Measurements from ENCODE around the gene FRMD4A. TPM values are rescaled to one million over a fixed set of nuclear protein-coding genes. Genes with fewer than 3 reads are reported as not detected.

FRMD4A gene
- polyA plus RNA-seq, 1 of the 3 experiments (the other 2 are of a cell fraction) = 37.7 TPM

DNA sequence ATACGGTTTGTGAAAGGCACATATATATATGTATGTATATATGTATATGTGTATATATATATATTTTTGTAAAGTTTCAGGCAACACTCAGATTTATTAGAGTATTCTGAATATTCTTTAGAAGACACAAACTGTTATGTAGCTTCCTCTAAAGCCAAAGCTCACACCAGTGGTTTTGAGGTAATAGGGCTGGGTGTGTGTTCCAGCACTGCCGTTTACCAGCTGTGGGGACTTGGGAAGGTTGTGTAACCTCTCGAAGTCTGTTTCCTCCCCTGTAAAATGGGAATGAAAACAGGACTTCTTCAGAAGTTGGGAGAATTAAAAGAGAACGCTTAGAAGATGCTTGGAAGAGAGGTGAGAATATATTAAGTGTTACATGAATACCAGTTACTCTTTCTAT, 649.2 kb downstream of the FRMD4A start:
- POLR2A ChIA-PET = no interaction called here
- 90% methylated on average over 4 of the region's 4 CpGs for WGBS (ENCODE audit: low lambda C conversion rate)

More for the DNA sequence above, 649.2 kb downstream of the FRMD4A start:
- DNase-seq = no peak
- no peaks in the 10 kb centered on the region; the same call in 1 of the 2 replicates for H3K79me2 ChIP-seq (ENCODE audit: insufficient read depth)
- no peak overlapping the region for H2AFZ ChIP-seq (ENCODE audit: low read depth)
- H3K27me3 ChIP-seq (ENCODE audit: insufficient read depth) = no peaks in the 10 kb centered on the region
- H3K27ac ChIP-seq (ENCODE audit: low read depth in 2 of 2, low read length in 1 of 2) = no peak overlapping the region
- peaks cover 28% of the 10 kb centered on the region for H3F3A ChIP-seq (replicated peaks; ENCODE audit: insufficient read depth)
- no peaks in the 10 kb centered on the region for H4K20me1 ChIP-seq (ENCODE audit: insufficient read depth)
- H3K9ac ChIP-seq = no peak overlapping the region
- no peaks in the 10 kb centered on the region for H3K9me3 ChIP-seq
- H3K9me2 ChIP-seq = no peaks in the 10 kb centered on the region
- no peak overlapping the region for H3K4me3 ChIP-seq (ENCODE audit: low read depth in 2 of 2, low read length in 1 of 2)
- no peak overlapping the region for H3K4me2 ChIP-seq
- TF ChIP-seq, protein P1, sequence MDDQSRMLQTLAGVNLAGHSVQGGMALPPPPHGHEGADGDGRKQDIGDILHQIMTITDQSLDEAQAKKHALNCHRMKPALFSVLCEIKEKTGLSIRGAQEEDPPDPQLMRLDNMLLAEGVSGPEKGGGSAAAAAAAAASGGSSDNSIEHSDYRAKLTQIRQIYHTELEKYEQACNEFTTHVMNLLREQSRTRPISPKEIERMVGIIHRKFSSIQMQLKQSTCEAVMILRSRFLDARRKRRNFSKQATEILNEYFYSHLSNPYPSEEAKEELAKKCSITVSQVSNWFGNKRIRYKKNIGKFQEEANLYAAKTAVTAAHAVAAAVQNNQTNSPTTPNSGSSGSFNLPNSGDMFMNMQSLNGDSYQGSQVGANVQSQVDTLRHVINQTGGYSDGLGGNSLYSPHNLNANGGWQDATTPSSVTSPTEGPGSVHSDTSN (IDR thresholded peaks at IDR 0.05) = no peak
- TF ChIP-seq POLR2AphosphoS5 (IDR thresholded peaks at IDR 0.05; ENCODE audit: low read depth, low read length) (no peak), GABPA (IDR thresholded peaks at IDR 0.05; ENCODE audit: low read depth) (no peak), RAD21 (IDR thresholded peaks at IDR 0.05; ENCODE audit: low read length) (no peak), NFIC (IDR thresholded peaks at IDR 0.05; ENCODE audit: borderline replicate concordance) (no peak), NRF1 (IDR thresholded peaks at IDR 0.05; ENCODE audit: low read depth, low read length) (no peak), FOXJ3 (CRISPR knock-in tag; IDR thresholded peaks at IDR 0.05) (no peak), RFX5 (IDR thresholded peaks at IDR 0.05; ENCODE audit: low read length) (no peak), EP300 (IDR thresholded peaks at IDR 0.05; ENCODE audit: borderline replicate concordance in 1 of 2, low read depth in 1 of 2, low read length in 1 of 2) (no peak), YY1 (IDR thresholded peaks at IDR 0.05; ENCODE audit: low read depth) (no peak), SIN3A (IDR thresholded peaks at IDR 0.05; ENCODE audit: borderline replicate concordance, low read depth, low read length) (no peak)
- TF ChIP-seq, protein P2, sequence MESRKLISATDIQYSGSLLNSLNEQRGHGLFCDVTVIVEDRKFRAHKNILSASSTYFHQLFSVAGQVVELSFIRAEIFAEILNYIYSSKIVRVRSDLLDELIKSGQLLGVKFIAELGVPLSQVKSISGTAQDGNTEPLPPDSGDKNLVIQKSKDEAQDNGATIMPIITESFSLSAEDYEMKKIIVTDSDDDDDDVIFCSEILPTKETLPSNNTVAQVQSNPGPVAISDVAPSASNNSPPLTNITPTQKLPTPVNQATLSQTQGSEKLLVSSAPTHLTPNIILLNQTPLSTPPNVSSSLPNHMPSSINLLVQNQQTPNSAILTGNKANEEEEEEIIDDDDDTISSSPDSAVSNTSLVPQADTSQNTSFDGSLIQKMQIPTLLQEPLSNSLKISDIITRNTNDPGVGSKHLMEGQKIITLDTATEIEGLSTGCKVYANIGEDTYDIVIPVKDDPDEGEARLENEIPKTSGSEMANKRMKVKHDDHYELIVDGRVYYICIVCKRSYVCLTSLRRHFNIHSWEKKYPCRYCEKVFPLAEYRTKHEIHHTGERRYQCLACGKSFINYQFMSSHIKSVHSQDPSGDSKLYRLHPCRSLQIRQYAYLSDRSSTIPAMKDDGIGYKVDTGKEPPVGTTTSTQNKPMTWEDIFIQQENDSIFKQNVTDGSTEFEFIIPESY (IDR thresholded peaks at IDR 0.05; ENCODE audit: borderline replicate concordance, low read depth) = no peak
- TF ChIP-seq, protein P3, sequence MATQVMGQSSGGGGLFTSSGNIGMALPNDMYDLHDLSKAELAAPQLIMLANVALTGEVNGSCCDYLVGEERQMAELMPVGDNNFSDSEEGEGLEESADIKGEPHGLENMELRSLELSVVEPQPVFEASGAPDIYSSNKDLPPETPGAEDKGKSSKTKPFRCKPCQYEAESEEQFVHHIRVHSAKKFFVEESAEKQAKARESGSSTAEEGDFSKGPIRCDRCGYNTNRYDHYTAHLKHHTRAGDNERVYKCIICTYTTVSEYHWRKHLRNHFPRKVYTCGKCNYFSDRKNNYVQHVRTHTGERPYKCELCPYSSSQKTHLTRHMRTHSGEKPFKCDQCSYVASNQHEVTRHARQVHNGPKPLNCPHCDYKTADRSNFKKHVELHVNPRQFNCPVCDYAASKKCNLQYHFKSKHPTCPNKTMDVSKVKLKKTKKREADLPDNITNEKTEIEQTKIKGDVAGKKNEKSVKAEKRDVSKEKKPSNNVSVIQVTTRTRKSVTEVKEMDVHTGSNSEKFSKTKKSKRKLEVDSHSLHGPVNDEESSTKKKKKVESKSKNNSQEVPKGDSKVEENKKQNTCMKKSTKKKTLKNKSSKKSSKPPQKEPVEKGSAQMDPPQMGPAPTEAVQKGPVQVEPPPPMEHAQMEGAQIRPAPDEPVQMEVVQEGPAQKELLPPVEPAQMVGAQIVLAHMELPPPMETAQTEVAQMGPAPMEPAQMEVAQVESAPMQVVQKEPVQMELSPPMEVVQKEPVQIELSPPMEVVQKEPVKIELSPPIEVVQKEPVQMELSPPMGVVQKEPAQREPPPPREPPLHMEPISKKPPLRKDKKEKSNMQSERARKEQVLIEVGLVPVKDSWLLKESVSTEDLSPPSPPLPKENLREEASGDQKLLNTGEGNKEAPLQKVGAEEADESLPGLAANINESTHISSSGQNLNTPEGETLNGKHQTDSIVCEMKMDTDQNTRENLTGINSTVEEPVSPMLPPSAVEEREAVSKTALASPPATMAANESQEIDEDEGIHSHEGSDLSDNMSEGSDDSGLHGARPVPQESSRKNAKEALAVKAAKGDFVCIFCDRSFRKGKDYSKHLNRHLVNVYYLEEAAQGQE (IDR thresholded peaks at IDR 0.05; ENCODE audit: low read depth, low read length) = no peak
- TF ChIP-seq, protein P4, sequence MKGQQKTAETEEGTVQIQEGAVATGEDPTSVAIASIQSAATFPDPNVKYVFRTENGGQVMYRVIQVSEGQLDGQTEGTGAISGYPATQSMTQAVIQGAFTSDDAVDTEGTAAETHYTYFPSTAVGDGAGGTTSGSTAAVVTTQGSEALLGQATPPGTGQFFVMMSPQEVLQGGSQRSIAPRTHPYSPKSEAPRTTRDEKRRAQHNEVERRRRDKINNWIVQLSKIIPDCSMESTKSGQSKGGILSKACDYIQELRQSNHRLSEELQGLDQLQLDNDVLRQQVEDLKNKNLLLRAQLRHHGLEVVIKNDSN (IDR thresholded peaks at IDR 0.05; ENCODE audit: borderline replicate concordance, low read depth) = no peak
- CTCF ChIA-PET = interaction anchor here (1.2 kb wide), 1 partner anchor 22 kb away, joined by 3 read pairs; no protein-coding TSS in a partner anchor
- H3K36me3 ChIP-seq (replicated peaks in 1 of 2; ENCODE audit: control insufficient read depth in 1 of 2, insufficient read depth in 2 of 2, low read length in 1 of 2) = peaks cover 13 to 20% of the 10 kb centered on the region in 2 experiments
- H3K4me1 ChIP-seq (ENCODE audit: control insufficient read depth in 1 of 2, insufficient read depth in 2 of 2, low read depth in 1 of 2, low read length in 1 of 2) = peaks cover 15 to 27% of the 10 kb centered on the region in 2 experiments
